ENCODE data around the gene INSIG1. TPM values are rescaled to one million over a fixed set of nuclear protein-coding genes. Genes with fewer than 3 reads are reported as not detected.
A peak's percentile ranks its signal among the peaks of the same experiment; 100 is the strongest.

The INSIG1 gene
- 10 to 100 TPM; 27.7 to 40.9 (median 33.8) TPM for polyA plus RNA-seq (ENCODE audit: insufficient read length in 4 of 4)

- peak; percentile 86 to 87 (median 87) for DNase-seq (ENCODE audit: low read depth in 4 of 4, low spot score in 3 of 4)
These were observed at the start of gene INSIG1 for GRCh38 chr7:155297517-155298287. INSIG1 (plus strand) TSS chr7:155297878; CDS start chr7:155298286, 408 bp downstream.

GRCh38 chr7:155248366-155248756 is 49.3 kb upstream of the INSIG1 start:
- DNase-seq (ENCODE audit: low read depth in 4 of 4, low spot score in 3 of 4), result no peak

- DNase-seq (ENCODE audit: low read depth in 4 of 4, low spot score in 3 of 4), result no peak
These were observed 45.8 kb upstream of the INSIG1 start for GRCh38 chr7:155251831-155252230.

- DNase-seq (ENCODE audit: low read depth in 4 of 4, low spot score in 3 of 4), result no peak
These were observed 45.2 kb upstream of the INSIG1 start for GRCh38 chr7:155252444-155252887.

GRCh38 chr7:155252892-155253501 is 44.7 kb upstream of the INSIG1 start:
- DNase-seq (ENCODE audit: low read depth in 4 of 4, low spot score in 3 of 4), result no peak

- no peak for DNase-seq (ENCODE audit: low read depth in 4 of 4, low spot score in 3 of 4)
These were observed 43.7 kb upstream of the INSIG1 start for GRCh38 chr7:155254018-155254417.

- DNase-seq (ENCODE audit: low read depth in 4 of 4, low spot score in 3 of 4), result no peak
These were observed 42.6 kb upstream of the INSIG1 start for GRCh38 chr7:155255071-155255470.

GRCh38 chr7:155255621-155256020 is 42.1 kb upstream of the INSIG1 start:
- DNase-seq (ENCODE audit: low read depth in 4 of 4, low spot score in 3 of 4), result no peak

GRCh38 chr7:155256081-155256760 is 41.5 kb upstream of the INSIG1 start:
- no peak for DNase-seq (ENCODE audit: low read depth in 4 of 4, low spot score in 3 of 4)

- no peak for DNase-seq (ENCODE audit: low read depth in 4 of 4, low spot score in 3 of 4)
These were observed 40.8 kb upstream of the INSIG1 start for GRCh38 chr7:155256761-155257481.

- DNase-seq (ENCODE audit: low read depth in 4 of 4, low spot score in 3 of 4), result no peak
These were observed 40.0 kb upstream of the INSIG1 start for GRCh38 chr7:155257482-155258225.

- DNase-seq (ENCODE audit: low read depth in 4 of 4, low spot score in 3 of 4), result no peak
These were observed 39.5 kb upstream of the INSIG1 start for GRCh38 chr7:155258226-155258560.

- DNase-seq (ENCODE audit: low read depth in 4 of 4, low spot score in 3 of 4), result no peak
These were observed 37.7 kb upstream of the INSIG1 start for GRCh38 chr7:155259866-155260497.

GRCh38 chr7:155260498-155260872 is 37.2 kb upstream of the INSIG1 start:
- no peak for DNase-seq (ENCODE audit: low read depth in 4 of 4, low spot score in 3 of 4)

GRCh38 chr7:155261031-155261985 is 36.4 kb upstream of the INSIG1 start:
- DNase-seq (ENCODE audit: low read depth in 4 of 4, low spot score in 3 of 4), result no peak

- no peak for DNase-seq (ENCODE audit: low read depth in 4 of 4, low spot score in 3 of 4)
These were observed 35.6 kb upstream of the INSIG1 start for GRCh38 chr7:155262031-155262430.

- DNase-seq (ENCODE audit: low read depth in 4 of 4, low spot score in 3 of 4), result no peak
These were observed 34.6 kb upstream of the INSIG1 start for GRCh38 chr7:155263051-155263450.

GRCh38 chr7:155263581-155264143 is 34.0 kb upstream of the INSIG1 start:
- DNase-seq (ENCODE audit: low read depth in 4 of 4, low spot score in 3 of 4), result no peak

Data from right renal pelvis (tissue), 4 donors.